Stimulated activated CD8-positive, alpha-beta memory T cell treated with anti-CD3 and anti-CD28 coated beads, Interleukin-12 subunit alpha, Interleukin-12 subunit beta, amount 100 ng/mL, for 4 hours (primary cell): ENCODE results near the gene SFXN2.
"Not testable (repeated sequence)": the region's sequence is repeated elsewhere in the genome, so short reads cannot be mapped to it uniquely, and the experiment has no call there.

Source experiments
- DNase-seq: peaks from one replicate; pipeline ENCODE4 v3.0.0-alpha.2; 2020; ENCODE audit warnings: low read depth

The SFXN2 gene

GRCh38 chr10:102753718-102754117 lies 39.3 kb downstream of the SFXN2 start:
- DNase-seq: no peak

- DNase-seq: no peak
Measured at GRCh38 chr10:102757323-102757722, 42.9 kb downstream of the SFXN2 start.

DNA sequence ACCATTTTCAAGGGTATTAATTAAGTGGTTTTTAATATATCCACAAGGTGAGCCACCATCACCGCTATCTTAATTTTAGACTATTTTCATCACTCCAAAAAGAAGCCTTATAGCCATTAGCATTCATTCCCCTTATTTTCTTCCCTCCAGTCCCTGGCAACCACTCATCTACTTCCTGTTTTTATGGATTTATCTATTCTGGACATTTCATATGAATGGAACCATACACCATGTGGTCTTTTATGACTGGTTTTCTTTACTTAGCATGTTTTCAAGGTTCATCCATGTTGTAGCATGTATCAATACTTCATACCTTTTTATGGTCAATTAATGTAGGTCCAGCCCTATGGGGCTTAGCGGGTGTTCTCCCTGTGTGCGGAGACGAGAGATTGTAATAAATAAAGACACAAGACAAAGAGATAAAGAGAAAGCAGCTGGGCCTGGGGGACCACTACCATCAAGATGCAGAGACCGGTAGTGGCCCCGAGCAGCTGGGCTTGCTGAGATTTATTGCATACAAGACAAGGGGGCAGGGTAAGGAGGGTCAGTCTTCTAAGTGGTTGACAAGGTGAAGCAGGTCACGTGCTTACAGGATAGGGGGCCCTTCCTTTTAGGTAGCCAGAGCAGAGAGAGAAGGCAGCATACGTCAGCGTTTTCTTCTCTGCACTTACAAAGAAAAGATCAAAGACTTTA lies 44.0 kb downstream of the SFXN2 start:
- DNase-seq: no peak

DNA sequence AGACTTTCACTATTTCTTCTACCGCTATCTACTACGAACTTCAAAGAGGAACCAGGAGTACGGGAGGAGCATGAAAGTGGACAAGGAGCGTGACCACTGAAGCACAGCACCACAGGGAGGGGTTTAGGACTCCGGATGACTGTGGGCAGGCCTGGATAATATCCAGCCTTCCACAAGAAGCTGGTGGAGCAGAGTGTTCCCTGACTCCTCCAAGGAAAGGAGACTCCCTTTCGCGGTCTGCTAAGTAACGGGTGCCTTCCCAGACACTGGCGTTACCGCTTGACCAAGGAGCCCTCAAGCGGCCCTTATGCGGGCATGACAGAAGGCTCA lies 44.5 kb downstream of the SFXN2 start:
- not testable (repeated sequence) for DNase-seq

GRCh38 chr10:102759497-102760210 lies 45.2 kb downstream of the SFXN2 start:
- no peak for DNase-seq

- no peak for DNase-seq
Measured at GRCh38 chr10:102761981-102762380, 47.5 kb downstream of the SFXN2 start.

DNA sequence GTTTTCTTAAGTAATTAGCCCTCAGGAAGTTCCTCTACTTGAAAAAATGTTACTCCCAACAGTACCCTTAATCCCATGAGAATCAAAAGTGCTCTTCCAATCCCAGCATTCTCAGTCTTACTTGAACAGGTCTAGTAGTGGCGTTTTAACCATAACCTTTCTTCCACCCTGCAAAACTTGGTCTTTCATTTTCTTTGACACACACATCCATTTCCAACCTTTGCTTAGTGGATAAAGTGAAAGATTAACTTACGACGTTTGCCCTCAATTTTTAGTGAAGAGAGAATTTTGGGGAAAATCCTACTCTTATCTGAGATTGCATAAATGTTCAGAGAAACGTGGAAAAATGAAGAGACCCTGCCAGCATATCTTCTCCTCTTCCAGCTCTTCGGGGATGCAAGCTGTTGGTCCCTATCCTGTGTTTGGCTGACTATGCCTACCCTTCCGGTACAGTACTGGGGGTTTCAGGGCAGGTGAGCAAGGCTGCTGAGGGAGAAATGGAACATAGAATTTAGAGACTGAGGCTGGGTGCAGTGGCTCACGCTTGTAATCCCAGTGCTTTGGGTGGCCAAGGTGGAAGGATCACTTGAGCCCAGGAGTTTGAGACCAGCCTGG lies 48.1 kb downstream of the SFXN2 start:
- no peak for DNase-seq

DNA sequence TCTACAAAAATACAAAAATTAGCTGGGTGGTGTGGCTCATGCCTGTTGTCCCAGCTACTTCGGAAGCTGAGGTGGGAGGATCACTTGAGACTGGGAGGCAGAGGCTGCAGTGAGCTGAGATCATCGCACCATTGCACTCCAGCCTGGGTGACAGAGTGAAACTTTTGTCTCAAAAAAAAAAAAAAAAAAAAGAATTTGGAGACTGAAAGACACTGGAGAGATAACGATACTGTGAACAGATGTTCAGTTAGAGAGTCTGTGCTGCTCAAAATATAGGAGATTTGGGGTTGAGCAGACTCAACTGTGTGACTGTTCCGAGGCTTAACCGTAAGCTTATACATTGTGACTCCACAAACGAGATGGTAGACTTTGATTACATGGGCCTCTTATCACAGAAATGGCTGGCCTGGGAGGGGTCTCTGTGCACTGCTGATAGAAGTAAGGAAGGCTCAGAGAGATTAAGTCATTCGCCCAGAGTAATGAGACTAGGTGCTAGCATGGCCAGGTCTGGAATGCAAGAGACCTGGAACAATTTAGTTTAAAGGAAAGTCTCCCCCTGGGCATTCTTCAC lies 48.7 kb downstream of the SFXN2 start:
- no peak for DNase-seq

DNA sequence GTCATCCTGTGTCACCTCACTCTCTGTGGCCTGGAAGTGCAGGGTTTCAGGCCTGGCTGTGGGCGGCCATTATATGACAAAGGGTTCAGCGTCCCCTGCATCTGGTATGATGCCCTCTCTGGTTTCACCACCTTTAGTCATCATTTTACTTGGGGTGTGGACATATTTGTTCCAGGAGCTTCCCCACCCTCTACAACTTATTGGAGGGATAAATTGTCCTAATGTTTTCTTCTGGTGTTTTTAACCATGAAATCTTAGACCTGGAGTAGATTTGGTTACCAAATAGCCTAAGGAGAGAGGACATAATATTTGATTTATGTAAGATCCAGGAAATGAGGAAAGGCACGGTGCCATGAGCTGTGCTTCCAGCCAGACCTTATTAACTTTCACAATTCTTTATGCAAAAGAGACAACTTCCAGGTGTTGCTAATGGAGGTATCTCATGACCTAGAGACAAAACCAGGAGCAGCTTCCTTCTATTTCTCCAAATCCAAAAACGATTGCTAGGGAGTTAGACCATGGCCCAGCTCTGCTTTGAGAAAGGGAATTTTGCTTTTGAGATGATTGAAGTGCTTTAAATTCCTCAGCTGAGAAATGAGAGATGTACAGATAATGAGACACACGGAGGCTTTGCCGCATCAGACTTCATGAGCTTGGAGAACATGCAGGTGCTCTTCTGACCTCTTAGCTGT lies 50.2 kb downstream of the SFXN2 start:
- no peak for DNase-seq

DNA sequence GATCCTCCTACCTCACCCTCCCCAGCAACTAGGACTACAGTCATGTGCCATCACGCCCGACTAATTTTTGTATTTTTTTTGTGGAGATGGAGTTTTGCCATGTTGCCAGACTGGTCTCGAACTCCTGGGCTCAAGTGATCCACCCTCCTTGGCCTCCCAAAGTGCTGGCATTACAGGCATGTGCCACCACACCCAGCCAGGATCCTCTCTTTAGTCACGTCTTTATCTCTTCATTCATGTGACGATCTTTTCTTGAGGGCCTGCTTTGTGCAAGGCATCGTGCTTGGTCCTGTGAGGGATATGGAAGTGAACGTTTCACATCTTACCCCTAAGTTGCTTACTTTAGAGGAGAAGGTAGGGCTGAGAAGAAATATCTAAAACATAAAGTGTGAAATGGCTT lies 50.9 kb downstream of the SFXN2 start:
- no peak for DNase-seq

GRCh38 chr10:102767428-102768160 lies 53.2 kb downstream of the SFXN2 start:
- no peak for DNase-seq

DNA sequence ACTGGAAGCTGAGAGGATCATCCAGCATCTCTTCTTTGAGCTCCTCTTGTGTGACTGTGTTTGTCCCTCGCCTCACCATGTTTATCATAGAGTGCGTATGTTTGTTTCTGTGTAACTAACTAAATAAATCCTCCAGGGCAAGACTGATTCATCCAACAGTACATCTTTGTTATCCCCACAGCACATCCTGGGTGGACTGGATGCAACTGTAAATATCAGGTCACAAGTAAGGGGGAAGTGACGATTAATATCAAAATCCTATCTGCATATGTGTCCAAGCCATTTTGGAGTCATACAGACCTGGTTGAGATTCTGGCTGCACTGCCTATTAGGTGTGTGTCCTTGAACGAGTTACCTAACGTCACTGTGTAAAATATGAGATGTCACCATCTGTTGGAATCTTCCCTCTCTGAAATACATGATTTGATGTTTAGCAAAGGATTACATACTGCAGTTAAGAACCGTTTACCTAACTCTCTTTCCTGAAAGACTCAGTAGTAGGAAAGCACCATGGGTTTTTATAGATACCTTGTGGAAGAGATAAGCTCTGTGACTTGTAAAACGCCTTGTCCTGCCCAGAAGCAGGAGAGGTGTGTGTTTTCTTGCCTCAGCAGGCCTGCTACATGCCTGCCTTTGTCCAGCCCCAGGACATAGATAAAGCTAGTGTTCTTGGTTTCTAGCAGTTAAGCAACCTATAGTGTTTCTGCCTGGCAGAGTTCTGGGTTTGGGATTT lies 55.1 kb downstream of the SFXN2 start:
- no peak for DNase-seq

GRCh38 chr10:102770108-102770482 lies 55.7 kb downstream of the SFXN2 start:
- no peak for DNase-seq

- no peak for DNase-seq
Measured at GRCh38 chr10:102770792-102771191, 56.4 kb downstream of the SFXN2 start.

GRCh38 chr10:102773320-102773719 lies 58.9 kb downstream of the SFXN2 start:
- no peak for DNase-seq

- DNase-seq: no peak
Measured at GRCh38 chr10:102773986-102774385, 59.5 kb downstream of the SFXN2 start.

DNA sequence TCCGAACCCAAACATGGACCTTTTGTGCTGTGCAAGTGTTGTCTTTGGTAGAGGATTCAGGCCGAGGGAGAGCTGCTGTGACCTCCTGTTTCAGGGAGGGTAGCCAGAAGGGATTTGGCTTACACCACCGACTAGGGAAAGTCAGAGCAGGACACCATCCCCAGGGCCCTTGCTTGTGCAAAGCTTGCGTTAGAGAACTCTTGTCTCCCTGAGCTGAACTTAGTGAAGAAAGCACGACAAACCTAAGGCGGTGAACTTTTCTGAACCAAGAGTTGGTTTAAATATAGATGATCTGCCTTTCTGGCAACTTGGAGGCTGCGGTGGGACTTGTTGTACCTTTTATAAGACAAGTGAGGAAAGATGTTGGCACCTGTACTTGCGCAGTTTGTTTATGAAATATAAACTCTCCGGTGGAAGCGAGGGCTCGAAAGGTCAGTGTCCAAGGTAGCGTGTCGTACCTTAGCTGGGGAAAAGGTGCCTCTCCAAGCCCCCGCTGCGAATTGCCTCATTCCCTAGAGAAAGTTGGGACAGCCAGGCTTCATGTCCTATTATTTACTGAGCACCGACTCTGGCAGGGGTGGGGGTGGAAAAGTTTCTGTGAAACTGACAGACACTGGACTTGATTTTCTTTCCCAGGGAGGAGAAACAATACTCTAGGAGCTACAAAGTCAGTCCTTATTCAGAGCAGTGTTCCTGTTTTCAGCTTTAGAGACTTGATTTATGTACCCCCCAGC lies 60.9 kb downstream of the SFXN2 start:
- DNase-seq: no peak

- DNase-seq: no peak
Measured at GRCh38 chr10:102775935-102776669, 61.7 kb downstream of the SFXN2 start.

GRCh38 chr10:102776779-102777456 lies 62.5 kb downstream of the SFXN2 start:
- DNase-seq: no peak
